Spleen (tissue), 11 donors: Measurements from ENCODE around the gene SPP2. TPM values are rescaled to one million over a fixed set of nuclear protein-coding genes. Genes with fewer than 3 reads are reported as not detected.

Experiments
- DNase-seq: peaks from one replicate; pipeline ENCODE4 v3.0.0-alpha.2; 2020
- H3K27ac ChIP-seq, 8 donors: fragments of 200-600 bp; sonication (generic) in 7 of 8; 1 replicate in 4 of 8; 2 replicates in 4 of 8; pipeline versions ENCODE4 v1.5.0 to v1.8.0; 2016 to 2021; ENCODE audit warnings: inconsistent platforms in 4 of 8, mild to moderate bottlenecking in 4 of 8, moderate library complexity in 1 of 8
- H3K27me3 ChIP-seq, 7 donors: fragments of 200-600 bp; sonication (generic) in 6 of 7; replicated peaks in 1 of 7; 1 replicate in 4 of 7; 2 replicates in 3 of 7; pipeline versions ENCODE4 v1.5.0 to v1.8.0; 2016 to 2021; ENCODE audit warnings: inconsistent platforms in 3 of 7, mild to moderate bottlenecking in 1 of 7
- H3K36me3 ChIP-seq, 6 donors: fragments of 200-600 bp; sonication (generic) in 5 of 6; 1 replicate in 4 of 6; 2 replicates in 2 of 6; pipeline versions ENCODE4 v1.5.0 to v1.8.0; 2016 to 2021; ENCODE audit warnings: inconsistent platforms in 2 of 6
- H3K4me1 ChIP-seq, 6 donors: fragments of 200-600 bp; sonication (generic) in 5 of 6; 1 replicate in 3 of 6; 2 replicates in 3 of 6; pipeline versions ENCODE4 v1.5.0 to v1.8.0; 2016 to 2021; ENCODE audit warnings: inconsistent platforms in 3 of 6
- H3K4me3 ChIP-seq, 8 donors: fragments of 200-600 bp; sonication (generic) in 7 of 8; 1 replicate in 4 of 8; 2 replicates in 4 of 8; pipeline versions ENCODE4 v1.5.0 to v1.8.0; 2016 to 2021; ENCODE audit warnings: inconsistent platforms in 4 of 8, mild to moderate bottlenecking in 4 of 8, moderate library complexity in 2 of 8
- H3K9me3 ChIP-seq, 8 donors: fragments of 200-600 bp; sonication (generic) in 7 of 8; 1 replicate in 4 of 8; 2 replicates in 4 of 8; pipeline versions ENCODE4 v1.5.0 to v1.8.0; 2016 to 2021; ENCODE audit warnings: inconsistent platforms in 4 of 8
- CTCF ChIP-seq, 11 experiments: fragments of 200-600 bp in 7 of 11; fragments of 450-650 bp in 4 of 11; sonication (generic) in 4 of 11; IDR thresholded peaks in 8 of 11; conservative IDR thresholded peaks in 3 of 11; 1 replicate in 7 of 11; 2 replicates in 4 of 11; pipeline versions ENCODE4 v1.4.0 to v1.8.0; 2016 to 2021; ENCODE audit warnings: antibody characterized with exemption in 11 of 11, inconsistent platforms in 4 of 11, mild to moderate bottlenecking in 1 of 11
- POLR2A ChIP-seq, 3 donors: fragments of 450-650 bp; IDR thresholded peaks; one replicate each; pipeline ENCODE4 v1.5.1; 2017; ENCODE audit warnings: antibody characterized with exemption in 3 of 3, mild to moderate bottlenecking in 1 of 3
- POLR2AphosphoS5 ChIP-seq, 3 donors: sonication (generic); formaldehyde crosslinking; IDR thresholded peaks; one replicate each; pipeline ENCODE4 v1.5.1; 2017; ENCODE audit warnings: antibody characterized with exemption in 3 of 3
- WGBS, 5 donors: extraction: QIAGEN DNeasy Blood & Tissue Kit in 3 of 5; methylation state at CpG; one replicate each; pipeline versions ENCODE4 v1.1.5 to v1.1.7; 2013 to 2018; 5-methylcytosine and 5-hydroxymethylcytosine counted together
- intact Hi-C: fragments of 100-400 bp; cut with DNase I; formaldehyde crosslinking; loops from one replicate; pipeline ENCODE4 v1.15.0; 2023; ENCODE audit warnings: low total_unique reads
- polyA plus RNA-seq, 3 donors: library from polyadenylated mRNA; stranded (reverse); fragments of 200-250 nt; gene quantifications; one replicate each; pipeline ENCODE4 v1.2.1, GENCODE V29; 2013
- total RNA-seq, 7 donors: library from RNA; depleted of rRNA in 3 of 7; stranded (reverse); fragments of >200 nt in 3 of 7; fragmentation: NEBNext Ultra II Directional in 4 of 7; extraction: Animal tissue kit (Norgen Biotek cat#: 25700) in 4 of 7; gene quantifications; one replicate each; pipeline versions ENCODE4 v1.1.0 to v1.2.1, GENCODE V29; 2016 to 2021
- donor health status: healthy with polysubstance abuse.
- donor health status: DM: no; HTN: no; CAD: no; lungs with moderate emphysema.
- donor health status: DM: no; HTN: no; CAD: no.
- donor health status: Bipolar disorder and iron deficiency.
- donor health status: healthy.
- donor health status: DM: no; HTN: no; CAD: no.
- donor health status: DM: yes; HTN: yes; CAD: no.

The SPP2 gene
- total and polyA plus RNA-seq, 10 donors = not detected

DNA sequence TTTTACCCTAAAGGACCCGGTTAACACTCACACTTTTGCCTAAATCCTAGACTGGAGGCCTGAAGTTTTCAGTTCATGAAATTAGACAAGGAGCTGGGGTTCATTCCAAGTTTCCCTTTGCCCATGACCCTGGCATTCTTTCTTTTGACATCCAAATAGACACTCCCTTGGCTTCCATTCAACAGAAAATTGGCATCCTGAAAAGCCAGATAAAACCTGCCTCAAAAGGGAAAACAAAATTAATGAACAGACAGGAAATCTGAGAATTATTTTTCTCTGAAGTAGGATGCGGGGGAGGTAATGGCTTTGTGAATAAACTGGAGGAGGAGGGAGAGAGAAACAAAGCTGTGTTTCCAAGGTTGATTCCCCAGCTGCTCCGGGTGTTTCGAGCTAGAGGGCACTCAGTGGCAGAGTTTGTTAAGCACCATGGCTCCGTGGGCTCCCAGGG lies 41.0 kb downstream of the SPP2 start:
- Histone ChIP-seq H3K27me3 (no peaks in the 10 kb centered on the region), H3K4me1 (peaks cover 0 to 22% (median 15%) of the 10 kb centered on the region in 6 donors), H3K9me3 (peaks cover 0 to 19% (median 16%) of the 10 kb centered on the region in 8 donors), H3K27ac (peak overlapping the region in 6 of 8 donors; percentile 11 to 66 (median 48)), H3K4me3 (no peak overlapping the region), H3K36me3 (no peaks in the 10 kb centered on the region)
- DNase-seq = no peak
- 30 to 58% (median 46%) methylated on average over 5 of the region's 5 CpGs for WGBS, 5 donors
- intact Hi-C loops = loop anchor here (10.0 kb wide), 1 partner anchor 117 kb away; no protein-coding TSS in a partner anchor
- no peak for TF ChIP-seq POLR2AphosphoS5 (IDR thresholded peaks at IDR 0.05)
- no peak for TF ChIP-seq CTCF (IDR thresholded peaks at IDR 0.05 in 8 of 11, conservative IDR thresholded peaks at IDR 0.05 in 3 of 11)
- TF ChIP-seq POLR2A (IDR thresholded peaks at IDR 0.05) = no peak

DNA sequence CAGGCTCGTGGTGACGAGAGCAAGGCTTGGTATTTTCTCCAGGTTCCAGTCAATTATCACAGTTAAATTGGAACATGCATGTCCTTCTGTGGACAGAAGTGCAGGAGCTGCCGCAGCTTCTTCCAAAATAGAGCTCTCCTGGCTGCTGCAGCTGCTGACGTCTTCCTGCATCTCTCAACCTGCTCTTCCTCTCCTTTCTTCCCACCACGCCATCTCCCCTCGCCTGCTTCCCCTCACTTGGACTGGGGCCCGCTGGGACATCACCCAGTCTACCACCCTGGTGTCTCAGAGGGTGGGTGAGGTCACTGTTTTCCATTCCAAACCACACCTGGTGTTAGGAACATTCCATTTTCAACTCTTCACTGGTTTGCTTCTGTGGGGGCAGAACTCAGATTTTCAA lies 41.4 kb downstream of the SPP2 start:
- no peak for DNase-seq
- no peak overlapping the region for H3K4me3 ChIP-seq
- H3K27ac ChIP-seq = peak overlapping the region in 6 of 8 donors; percentile 11 to 66 (median 48)
- peaks cover 0 to 22% (median 15%) of the 10 kb centered on the region in 6 donors for H3K4me1 ChIP-seq
- 38 to 52% (median 41%) methylated on average over 7 of the region's 7 CpGs for WGBS, 5 donors
- H3K36me3 ChIP-seq = no peaks in the 10 kb centered on the region
- H3K27me3 ChIP-seq = no peaks in the 10 kb centered on the region
- TF ChIP-seq POLR2A (IDR thresholded peaks at IDR 0.05) (no peak), POLR2AphosphoS5 (IDR thresholded peaks at IDR 0.05) (no peak), CTCF (IDR thresholded peaks at IDR 0.05 in 8 of 11, conservative IDR thresholded peaks at IDR 0.05 in 3 of 11) (no peak)
- peaks cover 0 to 19% (median 16%) of the 10 kb centered on the region in 8 donors for H3K9me3 ChIP-seq
- intact Hi-C loops = loop anchor here (10.0 kb wide), 1 partner anchor 117 kb away; no protein-coding TSS in a partner anchor

DNA sequence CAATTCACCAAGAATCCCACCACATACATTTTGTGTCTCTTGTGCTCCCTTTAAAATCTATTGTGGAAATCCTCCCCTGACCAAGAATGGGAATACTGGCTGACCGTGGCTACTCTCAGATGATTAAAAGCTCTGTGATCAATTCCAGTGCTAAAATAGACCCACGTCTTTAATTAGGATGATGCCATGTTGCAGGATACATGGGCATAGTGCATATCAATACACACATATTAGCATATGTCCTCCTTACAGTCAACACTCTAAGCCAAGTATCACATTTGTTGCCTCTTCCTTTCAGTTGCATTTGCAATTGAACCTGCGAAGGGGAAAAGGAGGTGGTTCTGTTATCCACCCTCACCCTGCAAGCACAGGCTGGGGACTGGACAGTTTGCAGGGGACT lies 41.8 kb downstream of the SPP2 start:
- DNase-seq = no peak
- 71 to 86% (median 83%) methylated on average over 3 of the region's 3 CpGs for WGBS, 5 donors
- H3K27ac ChIP-seq = peak overlapping the region in 2 of 8 donors; percentile 60 to 66
- no peaks in the 10 kb centered on the region for H3K27me3 ChIP-seq
- no peak for TF ChIP-seq POLR2AphosphoS5 (IDR thresholded peaks at IDR 0.05)
- TF ChIP-seq POLR2A (IDR thresholded peaks at IDR 0.05) = no peak
- no peak for TF ChIP-seq CTCF (IDR thresholded peaks at IDR 0.05 in 8 of 11, conservative IDR thresholded peaks at IDR 0.05 in 3 of 11)
- H3K4me1 ChIP-seq = peaks cover 0 to 22% (median 15%) of the 10 kb centered on the region in 6 donors
- H3K36me3 ChIP-seq = no peaks in the 10 kb centered on the region
- H3K4me3 ChIP-seq = no peak overlapping the region
- peaks cover 0 to 15% (median 14%) of the 10 kb centered on the region in 8 donors for H3K9me3 ChIP-seq
- intact Hi-C loops = loop anchor here (10.0 kb wide), 1 partner anchor 118 kb away; no protein-coding TSS in a partner anchor

- WGBS, 5 donors = 80 to 91% (median 87%) methylated on average over 5 of the region's 5 CpGs
These were observed 44.8 kb downstream of the SPP2 start for GRCh38 chr2:234095301-234095700.

More at GRCh38 chr2:234095301-234095700, 44.8 kb downstream of the SPP2 start:
- Histone ChIP-seq H3K27ac (no peak overlapping the region), H3K4me3 (no peak overlapping the region), H3K4me1 (peaks cover 0 to 33% (median 27%) of the 10 kb centered on the region in 6 donors), H3K36me3 (no peaks in the 10 kb centered on the region), H3K27me3 (no peaks in the 10 kb centered on the region), H3K9me3 (no peaks in the 10 kb centered on the region)
- intact Hi-C loops = loop anchor here (10.0 kb wide), 1 partner anchor 120 kb away; no protein-coding TSS in a partner anchor
- no peak for DNase-seq
- TF ChIP-seq POLR2A (IDR thresholded peaks at IDR 0.05) (no peak), CTCF (IDR thresholded peaks at IDR 0.05 in 8 of 11, conservative IDR thresholded peaks at IDR 0.05 in 3 of 11) (no peak), POLR2AphosphoS5 (IDR thresholded peaks at IDR 0.05) (no peak)
